Ammon's horn (tissue), 1 donor: ENCODE results near the gene SETD1A.
A peak's percentile ranks its signal among the peaks of the same experiment; 100 is the strongest.

Experiments used
- DNase-seq: peaks from one replicate; pipeline ENCODE4 v3.0.0-alpha.2; 2016; ENCODE audit warnings: low spot score

Gene SETD1A

DNA sequence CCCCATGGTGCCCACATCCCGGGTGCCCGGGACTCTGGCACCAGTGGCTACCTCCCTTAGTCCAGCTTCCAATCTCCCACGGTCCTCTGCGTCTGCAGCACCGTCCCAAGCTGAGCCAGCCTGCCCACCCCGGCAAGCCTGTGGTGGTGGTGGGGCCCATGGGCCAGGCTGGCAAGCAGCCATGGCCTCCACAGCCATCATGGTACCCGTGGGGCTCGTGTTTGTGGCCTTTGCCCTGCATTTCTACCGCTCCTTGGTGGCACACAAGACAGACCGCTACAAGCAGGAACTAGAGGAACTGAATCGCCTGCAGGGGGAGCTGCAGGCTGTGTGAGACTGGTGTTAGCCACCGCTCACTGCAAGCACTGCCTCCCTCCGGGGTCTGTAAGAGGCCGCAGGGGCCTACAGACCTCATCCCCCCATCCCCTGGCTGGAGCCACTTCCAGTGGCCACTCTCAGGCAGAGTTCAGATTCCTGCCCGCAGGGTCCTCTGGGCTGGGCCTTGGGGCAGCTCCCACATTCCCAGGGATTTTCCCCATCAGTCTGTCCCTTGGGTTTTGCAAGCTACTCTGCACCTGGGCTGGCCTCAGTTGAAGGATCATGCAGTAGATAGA lies 3.9 kb upstream of the SETD1A start:
- DNase-seq, result peak; percentile 81

- DNase-seq, result no peak
These were observed 2.6 kb upstream of the SETD1A start for GRCh38 chr16:30954993-30955392.

DNA sequence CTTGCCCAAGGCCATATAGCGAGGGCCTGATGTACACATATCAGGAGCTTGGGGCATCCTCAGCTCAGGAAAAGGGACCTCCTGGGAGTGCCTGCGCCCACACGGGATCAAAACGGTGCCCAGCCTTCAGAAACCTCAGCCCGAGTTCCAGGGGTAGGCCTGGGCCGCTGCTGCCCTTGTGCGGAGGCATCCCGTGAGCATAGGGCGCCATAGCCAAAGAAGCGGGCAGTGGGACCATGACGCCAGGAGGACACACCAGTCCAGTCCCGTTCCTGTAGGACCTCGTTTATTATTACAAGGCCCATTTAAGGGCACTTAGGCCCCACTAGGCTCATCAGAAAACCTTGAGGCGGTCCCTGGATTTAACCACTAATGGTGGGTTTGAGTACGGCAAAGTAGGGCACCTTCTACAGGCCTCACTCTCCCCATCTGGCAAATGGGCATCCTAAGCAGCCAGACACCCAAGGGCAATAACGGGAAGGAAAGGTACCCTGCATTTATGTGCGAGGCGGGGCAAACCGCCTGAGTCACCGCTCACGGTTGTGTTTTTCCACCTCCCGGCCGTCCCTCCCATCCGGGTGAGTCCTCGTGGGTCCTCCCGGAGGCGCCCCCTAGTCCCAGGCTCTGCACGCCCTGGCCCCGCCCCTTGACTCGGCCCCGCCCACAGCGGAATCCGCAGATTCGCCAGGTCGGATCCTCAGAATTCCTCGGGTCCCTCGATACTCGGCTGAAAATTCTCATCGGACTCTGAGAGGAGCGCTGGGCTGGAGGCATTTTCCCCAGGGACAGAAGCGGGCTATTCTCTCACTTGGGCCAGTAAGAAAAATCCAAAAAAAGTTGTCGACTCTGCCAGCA lies 726 bp upstream of the SETD1A start:
- DNase-seq, result peak; percentile 70

DNA sequence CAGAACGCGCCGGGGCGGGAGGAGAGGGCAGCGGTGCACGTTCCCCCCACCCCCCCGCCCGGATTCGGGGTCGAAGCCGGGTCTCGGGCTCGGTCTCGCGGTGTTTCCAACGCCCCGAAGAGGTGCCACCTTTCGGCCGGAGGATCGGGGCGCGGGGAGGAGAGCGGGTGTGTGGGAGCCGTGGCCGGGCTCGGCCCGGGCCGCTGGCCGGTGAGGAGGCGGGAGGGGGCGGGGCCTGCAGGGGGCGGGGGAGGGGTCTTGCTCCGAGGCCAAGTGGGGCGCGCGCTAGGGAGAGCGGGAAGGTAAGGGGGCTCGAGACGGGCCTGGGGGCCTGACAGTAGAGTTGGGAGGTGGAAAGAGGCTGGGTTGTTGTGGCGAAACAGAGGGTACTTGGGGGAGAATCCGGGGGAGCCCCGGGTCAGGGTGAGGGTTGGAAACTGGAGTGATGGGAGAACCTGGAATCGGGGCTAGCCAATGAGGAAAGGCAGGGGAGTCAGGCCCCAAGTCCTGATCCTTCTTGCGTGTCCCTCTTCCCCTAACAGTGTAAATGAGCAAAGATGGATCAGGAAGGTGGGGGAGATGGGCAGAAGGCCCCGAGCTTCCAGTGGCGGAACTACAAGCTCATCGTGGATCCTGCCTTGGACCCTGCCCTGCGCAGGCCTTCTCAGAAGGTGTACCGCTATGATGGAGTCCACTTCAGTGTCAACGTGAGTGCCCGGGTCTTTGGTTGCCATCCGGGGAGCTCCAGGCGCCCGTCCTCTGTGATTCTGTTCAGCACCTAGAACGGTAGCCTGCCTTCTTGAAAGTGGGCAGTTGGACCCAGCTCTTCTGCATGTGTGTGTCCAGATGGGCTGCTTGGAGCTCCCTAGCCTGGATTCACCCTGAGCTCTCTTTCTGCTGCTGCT lies 873 bp downstream of the SETD1A start:
- DNase-seq, result no peak

DNA sequence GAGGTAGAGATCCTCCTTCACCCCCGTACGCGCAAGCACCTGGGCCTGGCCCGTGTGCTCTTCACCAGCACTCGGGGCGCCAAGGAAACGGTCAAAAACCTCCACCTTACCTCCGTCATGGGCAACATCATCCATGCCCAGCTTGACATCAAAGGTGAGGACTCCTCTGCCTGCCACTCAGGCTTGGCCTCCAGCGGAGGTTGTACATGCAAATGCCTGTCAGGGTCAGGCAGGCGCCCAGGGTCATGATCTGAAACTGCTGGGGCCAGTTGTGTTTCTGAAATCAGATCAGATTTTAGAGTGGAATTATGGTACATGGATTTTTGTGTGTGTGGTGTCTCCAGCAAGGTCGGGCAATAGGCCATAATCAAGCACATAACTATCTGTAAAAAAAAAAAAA lies 3.8 kb downstream of the SETD1A start:
- no peak for DNase-seq

DNA sequence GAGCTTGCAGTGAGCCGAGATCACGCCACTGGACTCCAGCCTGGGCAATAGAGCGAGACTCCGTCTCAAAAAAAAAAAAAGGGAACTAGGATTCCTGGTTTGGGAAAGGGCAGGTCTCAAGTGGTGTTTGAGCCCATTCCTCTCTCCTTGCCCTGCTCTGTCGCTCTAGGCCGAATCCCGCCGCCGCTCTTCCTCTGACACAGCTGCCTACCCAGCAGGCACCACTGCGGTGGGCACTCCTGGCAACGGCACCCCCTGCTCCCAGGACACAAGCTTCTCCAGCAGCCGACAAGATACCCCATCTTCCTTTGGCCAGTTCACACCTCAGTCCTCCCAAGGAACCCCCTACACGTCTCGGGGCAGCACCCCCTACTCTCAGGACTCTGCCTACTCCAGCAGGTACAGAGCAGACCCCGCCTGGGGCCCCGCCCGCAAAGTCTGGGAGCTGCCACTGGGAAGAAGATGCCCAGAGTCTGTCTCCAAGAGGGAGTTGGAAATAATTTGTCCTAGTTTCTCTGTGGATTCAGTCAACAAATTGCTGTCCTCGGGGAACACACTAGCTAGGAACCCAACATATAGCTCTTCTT lies 6.5 kb downstream of the SETD1A start:
- no peak for DNase-seq

DNA sequence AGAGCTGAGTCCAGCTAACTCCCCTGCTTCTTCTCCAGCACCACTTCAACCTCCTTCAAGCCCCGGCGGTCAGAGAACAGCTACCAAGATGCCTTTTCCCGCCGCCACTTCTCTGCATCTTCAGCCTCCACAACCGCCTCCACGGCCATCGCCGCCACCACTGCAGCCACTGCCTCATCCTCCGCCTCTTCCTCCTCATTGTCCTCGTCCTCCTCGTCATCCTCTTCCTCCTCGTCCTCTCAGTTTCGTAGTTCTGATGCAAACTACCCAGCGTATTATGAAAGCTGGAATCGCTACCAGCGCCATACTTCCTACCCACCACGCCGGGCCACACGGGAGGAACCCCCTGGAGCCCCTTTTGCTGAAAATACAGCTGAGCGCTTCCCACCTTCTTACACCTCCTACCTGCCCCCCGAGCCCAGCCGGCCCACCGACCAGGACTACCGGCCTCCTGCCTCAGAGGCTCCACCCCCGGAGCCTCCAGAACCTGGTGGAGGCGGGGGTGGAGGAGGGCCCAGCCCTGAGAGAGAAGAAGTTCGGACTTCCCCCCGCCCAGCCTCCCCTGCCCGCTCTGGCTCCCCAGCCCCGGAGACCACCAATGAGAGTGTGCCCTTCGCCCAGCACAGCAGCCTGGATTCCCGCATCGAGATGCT lies 7.1 kb downstream of the SETD1A start:
- DNase-seq, result no peak

DNA sequence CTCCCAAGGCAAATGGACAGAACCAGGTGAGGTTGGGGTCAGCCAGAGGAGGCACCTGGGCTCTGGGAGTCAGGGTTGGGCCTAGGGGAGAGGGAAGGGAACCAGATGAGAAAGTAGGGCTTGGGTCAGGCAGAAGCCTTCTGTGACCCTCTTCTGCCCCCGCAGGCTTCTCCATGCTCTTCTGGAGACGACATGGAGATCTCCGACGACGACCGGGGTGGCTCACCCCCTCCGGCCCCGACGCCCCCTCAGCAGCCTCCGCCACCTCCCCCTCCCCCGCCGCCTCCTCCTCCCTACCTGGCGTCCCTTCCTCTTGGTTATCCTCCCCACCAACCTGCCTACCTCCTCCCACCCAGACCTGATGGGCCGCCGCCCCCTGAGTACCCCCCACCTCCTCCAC lies 7.9 kb downstream of the SETD1A start:
- no peak for DNase-seq

GRCh38 chr16:30966033-30966619 lies 8.6 kb downstream of the SETD1A start:
- no peak for DNase-seq

- no peak for DNase-seq
These were observed 10.2 kb downstream of the SETD1A start for GRCh38 chr16:30967795-30968194.

DNA sequence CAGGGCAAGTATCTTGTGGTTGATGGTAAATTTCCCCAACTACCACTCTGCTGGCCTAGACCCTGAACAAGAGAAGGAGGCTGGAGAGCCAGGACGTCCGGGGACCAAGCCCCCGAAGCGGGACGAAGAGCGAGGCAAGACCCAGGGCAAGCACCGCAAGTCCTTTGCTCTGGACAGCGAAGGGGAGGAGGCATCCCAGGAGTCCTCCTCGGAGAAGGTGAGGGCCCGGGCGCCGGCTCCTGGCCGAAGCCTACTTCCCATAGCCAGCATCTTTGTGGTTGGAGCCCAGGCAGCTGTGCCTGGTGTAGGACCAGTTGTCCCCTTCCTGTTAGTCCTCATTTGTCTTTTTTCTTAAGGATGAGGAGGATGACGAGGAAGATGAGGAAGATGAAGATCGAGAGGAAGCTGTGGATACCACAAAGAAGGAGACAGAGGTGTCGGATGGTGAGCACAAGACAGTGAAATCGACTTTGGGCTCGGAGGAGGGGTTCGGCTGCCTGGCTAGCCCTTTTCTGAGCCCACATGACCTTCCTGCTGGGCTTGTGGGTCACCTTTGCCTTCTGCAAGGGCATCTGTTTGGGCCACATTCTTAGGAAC lies 11.8 kb downstream of the SETD1A start:
- DNase-seq, result no peak

GRCh38 chr16:30971298-30971697 lies 13.7 kb downstream of the SETD1A start:
- no peak for DNase-seq

GRCh38 chr16:30972872-30973271 lies 15.3 kb downstream of the SETD1A start:
- no peak for DNase-seq

DNA sequence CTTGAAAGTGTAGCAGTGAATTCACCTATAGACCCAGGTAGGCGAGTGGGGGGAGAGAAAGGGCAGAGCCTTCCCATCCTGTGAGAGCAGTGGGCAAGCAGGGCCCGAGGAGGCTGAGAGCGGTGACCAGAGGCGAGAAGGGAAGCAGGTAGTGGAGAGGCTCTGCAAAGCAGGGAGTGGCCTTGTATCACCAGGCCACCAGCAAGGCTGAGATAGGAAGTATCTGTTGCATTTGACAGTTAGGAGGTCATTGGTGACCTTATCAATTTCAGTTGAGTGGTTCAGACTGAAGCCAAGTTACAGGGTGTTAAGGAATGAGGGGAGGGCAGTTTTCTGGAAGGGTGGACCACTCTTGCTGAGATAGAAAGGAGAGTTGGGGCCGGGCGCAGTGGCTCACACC lies 16.8 kb downstream of the SETD1A start:
- DNase-seq, result no peak

DNA sequence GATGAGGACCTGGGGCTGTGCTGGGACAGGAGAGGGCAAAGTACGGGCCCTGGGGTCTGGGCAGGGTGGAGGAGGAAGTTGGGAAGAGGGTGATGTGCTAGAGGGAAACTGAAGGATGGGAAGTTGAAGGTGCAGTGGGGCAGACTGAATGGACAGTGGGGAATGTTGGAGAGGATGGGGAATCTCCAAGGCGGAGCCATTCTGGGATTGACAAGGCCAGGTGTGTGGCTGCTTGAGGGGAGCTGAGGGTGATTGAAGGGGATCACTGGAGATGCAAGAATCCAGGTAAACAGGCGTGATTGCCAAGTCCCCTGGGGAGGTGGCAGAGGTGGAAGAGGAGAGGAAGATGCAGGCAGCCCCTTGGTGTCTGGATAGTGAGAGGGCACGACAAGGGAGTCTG lies 18.9 kb downstream of the SETD1A start:
- no peak for DNase-seq

- no peak for DNase-seq
These were observed 19.9 kb downstream of the SETD1A start for GRCh38 chr16:30977502-30977901.

DNA sequence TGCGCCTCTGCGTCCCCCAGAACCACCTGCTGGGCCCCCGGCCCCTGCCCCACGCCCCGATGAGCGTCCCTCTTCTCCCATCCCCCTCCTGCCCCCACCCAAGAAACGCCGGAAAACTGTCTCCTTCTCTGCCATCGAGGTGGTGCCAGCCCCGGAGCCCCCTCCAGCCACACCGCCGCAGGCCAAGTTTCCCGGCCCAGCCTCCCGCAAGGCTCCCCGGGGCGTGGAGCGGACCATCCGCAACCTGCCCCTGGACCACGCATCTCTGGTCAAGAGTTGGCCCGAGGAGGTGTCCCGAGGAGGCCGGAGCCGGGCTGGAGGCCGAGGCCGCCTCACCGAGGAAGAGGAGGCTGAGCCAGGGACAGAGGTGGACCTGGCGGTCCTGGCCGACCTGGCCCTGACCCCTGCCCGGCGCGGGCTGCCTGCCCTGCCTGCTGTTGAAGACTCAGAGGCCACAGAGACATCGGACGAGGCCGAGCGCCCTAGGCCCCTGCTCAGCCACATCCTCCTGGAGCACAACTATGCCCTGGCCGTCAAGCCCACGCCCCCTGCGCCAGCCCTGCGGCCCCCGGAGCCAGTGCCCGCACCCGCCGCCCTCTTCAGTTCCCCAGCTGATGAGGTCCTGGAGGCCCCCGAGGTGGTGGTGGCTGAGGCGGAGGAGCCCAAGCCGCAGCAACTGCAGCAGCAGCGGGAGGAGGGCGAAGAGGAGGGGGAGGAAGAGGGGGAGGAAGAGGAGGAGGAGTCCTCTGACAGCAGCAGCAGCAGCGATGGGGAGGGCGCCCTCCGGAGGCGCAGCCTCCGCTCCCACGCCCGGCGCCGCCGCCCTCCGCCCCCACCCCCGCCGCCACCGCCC lies 21.8 kb downstream of the SETD1A start:
- DNase-seq, result no peak

DNA sequence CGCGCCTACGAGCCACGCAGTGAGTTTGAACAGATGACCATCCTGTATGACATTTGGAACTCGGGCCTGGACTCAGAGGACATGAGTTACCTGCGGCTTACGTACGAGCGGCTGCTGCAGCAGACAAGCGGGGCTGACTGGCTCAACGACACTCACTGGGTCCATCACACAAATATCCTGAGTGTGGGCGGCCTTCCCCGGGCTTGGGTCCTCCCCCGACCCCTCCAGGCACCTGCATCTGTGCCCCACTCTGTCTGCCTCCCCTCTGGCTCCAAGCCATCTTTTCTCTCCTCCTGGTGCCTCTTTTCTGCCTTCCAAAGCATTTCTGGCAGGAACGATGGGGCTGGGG lies 22.4 kb downstream of the SETD1A start:
- DNase-seq, result no peak

- DNase-seq, result no peak
These were observed 22.9 kb downstream of the SETD1A start for GRCh38 chr16:30980434-30980833.

GRCh38 chr16:30980959-30981358 lies 23.4 kb downstream of the SETD1A start:
- DNase-seq, result no peak
